GM12891 (cell line): ENCODE measurements around the gene CFTR.

Experiments
- DNase-seq: peaks from one replicate; pipeline ENCODE4 v3.0.0; 2011; ENCODE audit warnings: low spot score; ENCODE audit not compliant: insufficient read length
- FAIRE-seq: peaks from 2 replicates; lab custom pipeline; 2011; peaks lifted over from hg19 to GRCh38; lab: Jason Lieb, UNC
- PAX5 ChIP-seq: IDR thresholded peaks from 2 replicates; pipeline ENCODE4 v1.6.1; 2011; ENCODE audit warnings: low read length, moderate library complexity, mild to moderate bottlenecking; ENCODE audit not compliant: insufficient read depth, severe bottlenecking
- POLR2A ChIP-seq: IDR thresholded peaks from 2 replicates; pipeline ENCODE4 v1.6.1; 2011; ENCODE audit warnings: low read depth, low read length, control low read depth
- POLR2AphosphoS5 ChIP-seq: IDR thresholded peaks from 2 replicates; pipeline ENCODE4 v1.6.1; 2011; ENCODE audit warnings: low read depth, low read length, control low read depth
- POU2F2 ChIP-seq: IDR thresholded peaks from 2 replicates; pipeline ENCODE4 v1.6.1; 2011; ENCODE audit warnings: low read depth, mild to moderate bottlenecking, control low read depth, low read length, moderate library complexity
- SPI1 ChIP-seq: IDR thresholded peaks from 2 replicates; pipeline ENCODE4 v1.6.1; 2011; ENCODE audit warnings: low read depth, low read length, control low read depth
- TAF1 ChIP-seq: IDR thresholded peaks from 2 replicates; pipeline ENCODE4 v1.6.1; 2011; ENCODE audit warnings: low read depth, low read length, control low read depth

Gene CFTR

GRCh38 chr7:117605712-117606111, 125.9 kb downstream of the CFTR start:
- TF ChIP-seq TAF1 (no peak), POU2F2 (no peak), PAX5 (no peak), SPI1 (no peak), POLR2AphosphoS5 (no peak), POLR2A (no peak)
- FAIRE-seq = no peak
- DNase-seq = no peak

GRCh38 chr7:117606132-117606531, 126.3 kb downstream of the CFTR start:
- TF ChIP-seq SPI1 (no peak), POLR2A (no peak), TAF1 (no peak), POLR2AphosphoS5 (no peak), POU2F2 (no peak), PAX5 (no peak)
- DNase-seq (no peak), FAIRE-seq (no peak)

- DNase-seq = no peak
- TF ChIP-seq POLR2AphosphoS5 (no peak), POLR2A (no peak), POU2F2 (no peak), PAX5 (no peak), TAF1 (no peak), SPI1 (no peak)
Observed at GRCh38 chr7:117610396-117610795, 130.6 kb downstream of the CFTR start.

GRCh38 chr7:117612637-117613036, 132.8 kb downstream of the CFTR start:
- no peak for DNase-seq
- TF ChIP-seq POLR2A (no peak), TAF1 (no peak), PAX5 (no peak), POLR2AphosphoS5 (no peak), POU2F2 (no peak), SPI1 (no peak)
- FAIRE-seq = no peak

More at GRCh38 chr7:117610396-117610795, 130.6 kb downstream of the CFTR start:
- no peak for FAIRE-seq

- no peak for DNase-seq
- FAIRE-seq = no peak
- TF ChIP-seq TAF1 = no peak
- no peak for TF ChIP-seq PAX5
- no peak for TF ChIP-seq POU2F2
- TF ChIP-seq POLR2A = no peak
- no peak for TF ChIP-seq SPI1
- TF ChIP-seq POLR2AphosphoS5 = no peak
Observed at GRCh38 chr7:117616694-117617093, 136.9 kb downstream of the CFTR start.

- TF ChIP-seq POLR2AphosphoS5 (no peak), POU2F2 (no peak), SPI1 (no peak)
- FAIRE-seq (no peak), DNase-seq (no peak)
Observed at GRCh38 chr7:117619681-117620080, 139.9 kb downstream of the CFTR start.

- DNase-seq = no peak
- no peak for FAIRE-seq
- no peak for TF ChIP-seq PAX5
- TF ChIP-seq SPI1 = no peak
- no peak for TF ChIP-seq POLR2AphosphoS5
- no peak for TF ChIP-seq POU2F2
- TF ChIP-seq POLR2A = no peak
- TF ChIP-seq TAF1 = no peak
Observed at GRCh38 chr7:117621075-117621618, 141.3 kb downstream of the CFTR start.

GRCh38 chr7:117623606-117624005, 143.8 kb downstream of the CFTR start:
- no peak for FAIRE-seq
- TF ChIP-seq TAF1 (no peak), PAX5 (no peak), POU2F2 (no peak), SPI1 (no peak), POLR2AphosphoS5 (no peak), POLR2A (no peak)
- no peak for DNase-seq

GRCh38 chr7:117630501-117630900, 150.7 kb downstream of the CFTR start:
- 0 out of 2 replicates have a peak, but pooled peaks have one; percentile 3 for TF ChIP-seq SPI1
- TF ChIP-seq TAF1 = no peak
- no peak for TF ChIP-seq POLR2AphosphoS5
- no peak for DNase-seq
- no peak for FAIRE-seq

GRCh38 chr7:117630907-117631564, 151.2 kb downstream of the CFTR start:
- FAIRE-seq (no peak), DNase-seq (no peak)
- TF ChIP-seq TAF1 (no peak), PAX5 (no peak), SPI1 (no peak), POLR2AphosphoS5 (no peak), POLR2A (no peak), POU2F2 (no peak)
